ENCODE data around the gene ATP2B3.

The ATP2B3 gene

DNA sequence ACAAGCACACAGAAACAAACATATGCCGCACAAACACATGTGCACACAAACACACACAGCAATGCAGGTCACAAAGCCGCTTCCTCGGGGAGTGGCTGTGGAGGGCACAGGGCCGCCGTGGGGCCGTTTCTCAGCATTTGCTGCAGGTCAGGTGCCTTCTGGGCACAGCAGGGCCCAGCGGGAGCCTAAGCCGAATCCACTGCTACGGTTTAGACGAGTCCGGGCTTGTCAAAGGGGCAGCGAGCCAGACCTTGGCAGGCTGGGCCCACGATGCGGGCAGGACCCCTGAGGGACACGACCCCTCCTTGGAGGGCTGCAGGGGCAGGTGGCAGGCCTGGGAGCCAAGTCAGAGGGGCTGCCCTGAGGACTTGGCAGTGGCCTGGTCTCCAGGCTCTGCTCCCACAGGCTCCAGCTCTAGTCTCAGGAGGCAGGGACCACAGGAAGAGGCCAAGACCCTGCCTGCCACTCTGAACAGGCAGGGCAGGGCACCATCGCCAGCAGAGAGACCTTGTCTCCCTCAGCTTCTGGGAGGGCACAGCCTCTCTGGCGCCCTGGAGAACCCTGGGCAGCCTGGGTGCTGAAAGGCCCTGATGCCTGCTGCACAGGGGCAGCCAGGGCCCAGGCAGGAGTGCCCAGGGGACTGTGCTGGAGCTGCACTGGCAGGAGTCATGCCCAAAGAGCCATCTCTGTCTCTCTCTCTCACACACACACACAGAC lies 5.5 kb upstream of the ATP2B3 start:
- no peak for DNase-seq

DNA sequence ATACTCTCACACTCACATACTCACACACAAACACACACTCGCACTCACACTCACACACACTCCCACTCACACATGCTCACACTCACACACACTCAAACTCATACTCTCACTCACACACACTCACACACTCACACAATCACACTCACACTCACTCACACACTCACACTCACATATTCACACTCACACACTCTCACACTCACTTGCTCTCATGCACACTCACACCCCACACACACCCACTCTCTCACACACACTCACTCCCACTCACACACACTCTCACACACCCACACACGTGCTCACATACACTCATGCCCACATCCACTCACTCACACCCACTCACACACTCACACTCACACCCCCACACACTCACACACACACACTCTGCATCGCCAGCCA lies 4.9 kb upstream of the ATP2B3 start:
- no peak for DNase-seq

GRCh38 chrX:153513265-153513664 lies 4.2 kb upstream of the ATP2B3 start:
- DNase-seq: no peak

GRCh38 chrX:153514259-153514658 lies 3.2 kb upstream of the ATP2B3 start:
- no peak for DNase-seq

GRCh38 chrX:153515435-153515834 lies 2.0 kb upstream of the ATP2B3 start:
- no peak for DNase-seq

GRCh38 chrX:153516073-153516472 lies 1.4 kb upstream of the ATP2B3 start:
- DNase-seq: no peak

DNA sequence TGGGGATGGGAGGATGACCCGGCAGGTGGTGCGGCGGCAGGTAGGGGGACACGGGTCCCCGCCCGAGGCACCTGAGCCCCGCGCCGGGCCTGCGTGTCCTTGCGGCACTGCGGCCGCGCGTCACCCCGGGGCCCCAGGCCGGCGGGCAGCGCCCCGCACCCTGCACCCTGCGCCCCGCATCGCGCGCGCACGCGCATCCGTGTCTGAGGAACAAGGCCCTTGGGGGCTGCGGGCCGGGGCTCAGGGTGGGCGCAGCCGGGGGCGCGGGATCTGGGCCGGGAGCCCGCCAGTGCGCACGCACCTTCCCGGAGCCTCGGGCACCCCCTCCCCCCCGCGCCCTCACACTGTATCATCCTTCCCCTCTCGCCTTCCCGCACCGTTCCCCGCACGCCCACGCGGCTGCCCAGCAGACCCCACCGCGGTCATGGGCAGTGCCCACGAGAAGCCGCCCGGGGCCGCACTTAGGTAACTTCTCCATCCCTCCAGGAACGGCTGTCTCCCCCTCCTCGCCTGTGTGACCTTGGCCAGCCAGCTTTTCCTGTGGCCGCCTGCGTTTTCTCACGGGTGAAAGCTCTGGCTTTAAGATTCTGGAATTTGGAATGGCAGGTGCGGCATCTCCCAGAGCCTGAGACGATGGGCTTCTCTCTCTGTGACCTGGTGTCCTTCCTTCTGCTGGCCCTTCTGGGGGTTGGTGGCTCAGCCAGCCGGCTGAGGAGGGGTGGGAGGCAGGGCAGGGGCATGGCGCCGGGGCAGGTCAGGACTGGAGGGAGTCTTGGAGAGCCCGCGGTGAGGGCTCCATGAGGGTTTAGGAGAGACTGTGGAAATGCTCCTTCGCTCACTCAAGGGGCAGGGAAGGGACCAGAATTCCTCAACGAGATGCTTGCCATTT lies 748 bp downstream of the ATP2B3 start:
- DNase-seq: no peak

GRCh38 chrX:153519569-153520286 lies 2.3 kb downstream of the ATP2B3 start:
- no peak for DNase-seq

- DNase-seq: no peak
Measured at GRCh38 chrX:153520287-153520917, 3.0 kb downstream of the ATP2B3 start.

- no peak for DNase-seq
Measured at GRCh38 chrX:153521034-153521433, 3.6 kb downstream of the ATP2B3 start.

GRCh38 chrX:153522259-153522658 lies 4.8 kb downstream of the ATP2B3 start:
- DNase-seq: no peak

- DNase-seq: no peak
Measured at GRCh38 chrX:153523269-153523668, 5.8 kb downstream of the ATP2B3 start.

- DNase-seq: no peak
Measured at GRCh38 chrX:153524234-153524633, 6.8 kb downstream of the ATP2B3 start.

GRCh38 chrX:153525451-153525850 lies 8.0 kb downstream of the ATP2B3 start:
- DNase-seq: no peak

- no peak for DNase-seq
Measured at GRCh38 chrX:153526042-153526441, 8.6 kb downstream of the ATP2B3 start.

GRCh38 chrX:153526801-153527200 lies 9.4 kb downstream of the ATP2B3 start:
- DNase-seq: peak; percentile 39

- peak; percentile 39 for DNase-seq
Measured at GRCh38 chrX:153527208-153527607, 9.8 kb downstream of the ATP2B3 start.

DNA sequence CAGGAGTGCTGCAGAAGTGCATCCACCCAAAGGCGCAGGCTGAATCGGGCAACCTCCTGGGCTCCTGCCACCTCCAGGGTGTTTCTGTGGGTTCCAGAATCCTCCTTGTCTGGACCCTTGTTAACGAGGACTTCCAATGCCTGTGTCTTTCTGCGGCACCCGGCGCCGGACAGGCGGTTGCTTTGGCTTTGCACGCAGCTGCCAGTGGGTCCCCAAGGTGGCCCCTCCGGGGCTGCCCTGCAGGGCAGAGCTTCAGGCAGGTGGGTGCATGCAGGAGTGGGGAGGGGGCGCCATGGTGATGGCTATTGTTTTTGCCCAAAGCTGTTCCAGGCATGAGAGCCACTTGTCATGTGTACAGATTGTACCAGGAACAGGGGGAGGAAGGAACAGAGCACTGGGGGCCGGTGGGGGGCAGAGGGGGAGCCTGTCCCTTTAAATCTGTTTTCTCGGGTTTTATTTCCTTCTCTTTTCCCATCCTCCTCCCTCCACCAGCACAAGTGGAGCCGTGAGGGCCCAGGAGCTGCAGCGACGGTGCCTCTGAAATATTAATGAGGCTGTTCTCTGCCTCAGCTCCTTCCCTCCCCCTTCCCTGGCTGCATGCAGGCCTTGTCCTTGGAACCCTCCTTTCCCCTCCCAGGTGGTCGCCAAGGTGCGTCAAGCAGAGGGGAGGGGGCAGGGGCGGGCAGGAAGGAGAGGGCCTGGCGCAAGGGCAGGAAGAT lies 13.1 kb downstream of the ATP2B3 start:
- no peak for DNase-seq

DNA sequence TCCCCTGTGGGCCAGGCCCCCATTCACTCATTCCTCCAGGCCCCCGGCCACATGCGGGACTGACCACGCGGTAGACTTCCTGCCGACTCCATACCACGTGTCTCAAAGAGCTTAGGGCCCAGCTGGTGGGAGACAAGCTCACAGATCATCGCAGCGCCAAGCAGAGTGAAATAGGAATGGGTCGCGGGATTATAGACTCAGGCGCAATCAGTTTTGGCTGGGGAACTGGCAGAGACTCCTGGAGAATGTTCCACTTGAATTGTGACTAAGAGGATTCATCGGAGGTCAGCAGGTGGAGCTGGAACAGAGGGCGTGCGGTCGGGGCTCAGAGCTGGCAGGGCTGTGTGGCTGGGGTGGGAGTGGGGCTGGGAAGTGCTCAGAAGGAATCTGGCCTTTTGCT lies 15.6 kb downstream of the ATP2B3 start:
- no peak for DNase-seq

DNA sequence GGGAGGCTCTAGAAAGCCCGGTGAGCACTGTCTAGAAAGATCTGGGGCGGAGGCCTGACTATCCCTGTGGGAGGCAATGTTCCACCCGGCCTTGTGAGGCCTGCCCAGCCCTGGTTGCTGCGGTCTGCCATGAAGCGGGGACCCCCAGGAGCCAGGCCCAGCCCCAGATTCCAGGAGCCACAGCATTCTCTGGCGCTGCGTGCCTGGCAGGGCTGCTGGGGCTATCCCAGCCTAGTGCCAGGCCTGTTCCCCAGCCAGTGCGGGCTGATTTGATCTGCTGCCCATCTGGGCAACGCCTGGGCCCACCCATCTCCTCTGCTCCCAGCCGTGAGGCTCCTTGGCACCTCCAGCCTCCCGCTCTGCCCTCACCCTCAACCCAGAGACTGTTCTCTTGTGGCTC lies 19.6 kb downstream of the ATP2B3 start:
- DNase-seq: no peak

DNA sequence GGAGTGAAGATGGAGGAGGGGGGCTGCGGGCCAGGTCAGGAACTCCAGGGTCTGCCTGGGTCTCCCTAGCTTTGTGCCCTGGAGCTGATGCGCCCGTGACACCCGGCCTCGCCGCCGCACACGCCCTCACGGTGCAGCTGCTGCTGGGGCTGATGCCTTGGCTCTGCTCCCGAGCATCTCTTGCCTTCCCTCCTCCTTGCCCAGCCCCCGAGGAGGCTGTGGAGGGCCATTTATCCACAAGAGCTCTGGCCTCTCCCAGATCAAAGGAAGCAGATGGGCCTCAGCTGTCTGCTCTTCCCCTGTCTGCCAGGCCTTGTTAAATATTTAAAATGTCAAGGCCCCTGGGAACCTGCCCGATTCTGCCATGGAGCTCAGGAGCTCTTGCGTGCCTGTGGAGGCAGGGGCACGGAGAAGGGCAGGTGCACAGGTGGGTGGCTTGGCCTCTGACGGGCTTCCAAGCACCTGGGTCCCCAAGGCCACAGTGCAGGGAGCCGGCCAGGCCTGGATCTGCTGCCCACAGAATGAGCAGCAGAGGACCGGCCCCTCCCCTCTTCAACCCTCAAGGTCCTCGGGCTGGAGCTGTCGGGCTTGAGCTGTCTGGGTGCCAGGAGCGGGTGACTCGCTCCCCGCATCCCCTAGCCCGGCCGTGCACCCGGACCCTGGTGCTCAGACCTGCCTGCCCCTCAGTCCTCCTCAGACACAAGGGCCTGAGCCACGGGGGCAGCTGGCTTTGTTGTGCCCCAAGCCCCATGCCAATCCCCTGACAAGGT lies 20.3 kb downstream of the ATP2B3 start:
- DNase-seq: peak; percentile 50

DNA sequence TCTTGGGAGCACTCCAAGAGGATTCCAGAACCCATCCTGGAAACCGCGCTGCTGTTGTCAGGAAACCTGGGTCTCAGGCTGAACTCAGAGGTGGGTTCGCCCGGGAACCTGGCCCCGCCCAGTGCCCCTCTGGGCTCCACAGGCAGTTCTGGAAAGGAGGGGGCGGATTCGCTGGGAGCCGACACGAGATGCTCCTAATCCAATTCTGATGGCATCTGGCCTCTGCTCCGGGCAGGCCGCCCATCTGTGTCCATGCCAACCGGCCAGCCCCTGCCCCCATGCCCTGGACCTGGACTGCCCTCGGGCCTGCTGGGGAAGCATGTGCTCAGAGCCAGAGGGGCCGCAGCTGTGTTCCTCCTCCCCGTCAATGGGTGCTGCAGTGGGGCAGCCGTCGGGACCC lies 21.0 kb downstream of the ATP2B3 start:
- DNase-seq: no peak

All from NCI-H2227 treated with DMSO at 0.1 percent for 48 hours (cell line).